GM21423 (cell line): Measurements from ENCODE around the gene TXLNA.

Experiments used
- ATAC-seq: cut with Tn5 transposase; IDR thresholded peaks from one replicate; pipeline ENCODE4 v1.9.1; 2021; ENCODE audit warnings: mild to moderate bottlenecking, moderate library complexity; ENCODE audit not compliant: unreplicated experiment

The TXLNA gene

DNA sequence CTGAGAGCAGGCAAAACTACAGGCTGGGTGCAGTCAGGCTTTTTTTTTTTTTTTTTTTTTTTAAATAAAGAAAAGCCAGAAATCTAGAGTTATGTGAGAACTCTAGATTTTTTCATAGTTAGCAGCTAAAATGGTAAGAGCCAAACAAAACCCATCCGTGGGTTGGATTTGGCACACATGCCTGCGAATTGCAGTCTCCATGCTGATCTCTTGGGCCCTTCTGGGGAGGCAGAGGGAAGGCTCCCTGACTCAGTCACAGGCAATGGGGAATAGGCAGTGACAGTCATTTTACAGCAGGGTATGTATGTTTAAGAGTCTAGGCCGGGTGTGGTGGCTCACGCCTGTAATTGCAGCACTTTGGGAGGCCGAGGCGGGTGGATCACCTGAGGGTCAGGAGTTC lies 2.6 kb downstream of the TXLNA start:
- no peak for ATAC-seq

DNA sequence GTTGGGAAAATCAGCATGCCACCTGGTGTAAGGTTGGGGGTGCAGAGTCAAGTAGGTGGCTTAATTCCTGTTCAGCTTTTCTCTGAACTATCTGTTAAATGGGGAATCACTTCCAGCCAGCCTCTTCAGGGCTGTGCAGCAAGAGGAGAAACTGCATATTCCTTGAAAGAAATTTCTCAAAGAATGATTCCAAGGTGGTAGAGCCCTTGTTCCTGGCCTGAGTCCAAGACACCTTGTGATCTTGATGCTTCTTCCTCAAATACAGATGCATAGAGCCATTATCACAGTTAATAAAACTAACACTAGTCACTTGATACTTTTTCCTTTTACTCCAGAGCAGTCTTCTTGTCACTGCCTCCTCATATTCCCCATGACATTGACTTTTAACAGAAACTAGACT lies 5.2 kb downstream of the TXLNA start:
- ATAC-seq: no peak

DNA sequence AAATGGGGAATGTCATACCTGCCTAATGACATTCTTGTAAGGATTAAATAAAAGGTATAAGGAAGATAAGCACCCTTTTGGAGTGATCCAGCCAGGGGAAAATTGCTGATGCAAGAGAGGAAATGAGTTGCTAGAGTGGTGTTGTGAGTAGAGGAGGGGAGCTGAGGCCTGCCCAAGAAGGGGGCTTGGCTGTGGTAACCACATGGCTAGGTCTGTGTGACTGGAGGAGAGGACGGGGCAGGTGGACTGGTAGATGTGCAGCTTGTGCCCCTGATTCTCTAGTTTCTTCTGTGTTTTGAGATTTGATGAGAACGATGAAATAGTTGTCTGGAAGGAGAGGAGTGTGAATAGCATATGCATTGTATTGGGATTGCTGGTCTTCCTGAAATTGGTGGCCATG lies 6.6 kb downstream of the TXLNA start:
- no peak for ATAC-seq

DNA sequence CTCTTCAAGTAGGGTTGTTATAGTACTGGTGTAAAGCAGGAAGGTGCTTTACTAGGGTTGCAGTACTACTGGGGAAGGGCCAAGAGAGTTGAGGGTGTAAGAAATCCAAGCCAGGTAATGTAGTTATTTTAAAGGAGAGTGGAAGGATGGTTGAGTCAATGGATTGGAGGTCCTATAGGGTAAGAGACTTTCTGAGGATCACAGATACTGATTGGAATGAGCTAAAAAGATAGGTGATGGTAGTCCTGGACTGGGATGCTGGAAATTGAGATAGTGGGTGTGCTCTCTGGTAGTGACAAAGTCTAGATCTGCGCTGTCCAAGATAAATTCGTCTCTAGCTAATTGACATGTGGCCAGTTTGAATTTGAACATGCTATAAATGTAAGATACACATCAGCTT lies 7.0 kb downstream of the TXLNA start:
- ATAC-seq: no peak

DNA sequence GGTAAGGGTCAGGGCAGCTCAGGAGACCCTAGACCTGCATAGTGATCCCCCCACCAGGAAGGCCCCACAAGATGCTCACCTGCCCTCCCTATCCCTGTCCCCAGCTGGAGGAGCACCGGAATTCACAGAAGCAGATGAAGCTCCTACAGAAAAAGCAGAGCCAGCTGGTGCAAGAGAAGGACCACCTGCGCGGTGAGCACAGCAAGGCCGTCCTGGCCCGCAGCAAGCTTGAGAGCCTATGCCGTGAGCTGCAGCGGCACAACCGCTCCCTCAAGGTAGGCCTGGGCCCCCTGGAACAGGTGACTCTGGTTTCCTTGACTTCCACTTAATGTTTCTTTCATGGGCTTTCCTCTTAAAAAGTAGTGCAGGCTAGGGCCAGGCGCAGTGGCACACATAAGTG lies 8.4 kb downstream of the TXLNA start:
- no peak for ATAC-seq

DNA sequence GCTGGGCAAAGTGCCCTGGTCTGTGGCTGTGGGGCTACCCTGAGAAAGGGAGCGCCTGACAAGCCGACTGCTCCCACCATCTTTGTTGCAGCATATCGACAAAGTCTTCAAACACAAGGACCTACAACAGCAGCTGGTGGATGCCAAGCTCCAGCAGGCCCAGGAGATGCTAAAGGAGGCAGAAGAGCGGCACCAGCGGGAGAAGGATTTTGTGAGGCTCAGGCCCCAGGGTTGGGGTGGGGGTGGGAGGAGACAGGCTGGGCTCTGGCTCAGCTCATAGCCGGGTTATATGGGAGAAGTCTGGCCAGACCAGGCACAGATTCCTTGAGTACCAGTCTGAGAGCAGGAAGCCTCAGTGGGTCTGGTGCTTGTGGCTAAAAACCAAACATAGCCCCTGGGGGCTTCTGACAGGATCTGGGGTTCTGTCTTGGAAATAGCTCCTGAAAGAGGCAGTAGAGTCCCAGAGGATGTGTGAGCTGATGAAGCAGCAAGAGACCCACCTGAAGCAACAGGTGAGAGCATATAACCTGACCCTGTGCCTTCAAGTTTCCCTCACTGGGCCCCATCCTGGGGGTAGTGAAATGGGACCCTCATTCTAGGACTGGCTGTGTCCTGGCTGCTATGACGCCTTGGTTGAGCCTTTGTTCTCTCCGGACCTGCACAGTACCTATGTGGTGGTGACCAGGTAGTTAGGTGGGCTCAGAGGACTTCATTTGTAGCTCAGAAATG lies 12.9 kb downstream of the TXLNA start:
- no peak for ATAC-seq

DNA sequence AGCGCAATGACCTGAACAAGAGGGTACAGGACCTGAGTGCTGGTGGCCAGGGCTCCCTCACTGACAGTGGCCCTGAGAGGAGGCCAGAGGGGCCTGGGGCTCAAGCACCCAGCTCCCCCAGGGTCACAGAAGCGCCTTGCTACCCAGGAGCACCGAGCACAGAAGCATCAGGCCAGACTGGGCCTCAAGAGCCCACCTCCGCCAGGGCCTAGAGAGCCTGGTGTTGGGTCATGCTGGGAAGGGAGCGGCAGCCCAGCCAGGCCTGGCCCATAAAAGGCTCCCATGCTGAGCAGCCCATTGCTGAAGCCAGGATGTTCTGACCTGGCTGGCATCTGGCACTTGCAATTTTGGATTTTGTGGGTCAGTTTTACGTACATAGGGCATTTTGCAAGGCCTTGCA lies 15.5 kb downstream of the TXLNA start:
- ATAC-seq: no peak

DNA sequence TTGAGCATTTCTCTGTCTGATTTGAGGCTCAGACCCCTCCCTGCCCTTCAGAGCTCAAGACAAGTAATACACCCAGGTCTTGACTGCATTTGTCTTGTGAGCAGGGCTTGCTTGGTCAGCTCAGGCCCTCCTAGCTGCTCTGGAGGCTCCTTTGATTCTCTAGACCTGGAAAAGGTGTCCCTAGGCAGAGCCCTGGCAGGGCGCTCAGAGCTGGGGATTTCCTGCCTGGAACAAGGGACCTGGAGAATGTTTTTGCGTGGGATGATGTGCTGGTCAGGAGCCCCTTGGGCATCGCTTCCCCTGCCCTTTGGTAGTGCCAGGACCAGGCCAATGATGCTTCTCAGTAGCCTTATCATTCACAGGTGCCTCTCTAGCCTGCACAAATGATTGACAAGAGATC lies 16.1 kb downstream of the TXLNA start:
- no peak for ATAC-seq

DNA sequence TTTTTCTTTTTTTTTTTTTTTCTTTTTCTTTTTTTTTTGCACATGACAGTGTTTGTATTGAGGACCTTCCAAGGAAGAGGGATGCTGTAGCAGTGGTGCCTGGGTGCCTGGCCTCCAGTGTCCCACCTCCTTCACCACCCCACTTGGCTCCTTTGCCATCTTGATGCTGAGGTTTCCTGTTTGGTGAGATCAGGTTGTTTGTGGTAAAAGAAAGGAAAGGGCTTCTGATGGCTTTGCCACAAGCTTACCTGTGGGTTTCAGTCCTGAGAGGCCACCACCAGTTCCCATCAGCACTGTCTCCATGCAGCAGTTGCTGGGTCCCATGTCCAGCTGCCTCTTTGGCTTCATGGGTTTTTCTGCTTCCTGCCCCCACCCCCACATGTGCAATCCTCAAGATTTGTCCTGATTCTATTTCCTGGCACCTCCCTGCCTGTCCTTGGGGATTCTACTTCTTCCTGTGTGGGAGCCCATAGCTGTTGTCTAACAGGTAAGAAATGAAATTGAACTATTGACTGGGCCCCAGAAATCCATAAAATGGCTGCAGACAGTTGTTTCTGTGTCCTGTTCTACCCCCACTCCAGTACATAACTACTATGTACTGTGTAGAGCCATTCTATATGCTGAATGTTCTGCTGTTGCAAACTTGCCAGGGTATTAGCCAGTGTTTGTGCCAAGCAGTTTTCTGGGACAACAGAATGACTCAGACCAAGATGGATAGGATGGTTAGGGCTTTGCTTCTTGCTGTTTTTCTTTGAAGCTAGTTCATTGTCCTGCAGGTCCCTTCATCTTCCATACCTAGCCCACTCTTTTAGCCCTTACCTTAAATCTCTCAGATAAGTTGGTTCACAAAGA lies 16.7 kb downstream of the TXLNA start:
- ATAC-seq: no peak

DNA sequence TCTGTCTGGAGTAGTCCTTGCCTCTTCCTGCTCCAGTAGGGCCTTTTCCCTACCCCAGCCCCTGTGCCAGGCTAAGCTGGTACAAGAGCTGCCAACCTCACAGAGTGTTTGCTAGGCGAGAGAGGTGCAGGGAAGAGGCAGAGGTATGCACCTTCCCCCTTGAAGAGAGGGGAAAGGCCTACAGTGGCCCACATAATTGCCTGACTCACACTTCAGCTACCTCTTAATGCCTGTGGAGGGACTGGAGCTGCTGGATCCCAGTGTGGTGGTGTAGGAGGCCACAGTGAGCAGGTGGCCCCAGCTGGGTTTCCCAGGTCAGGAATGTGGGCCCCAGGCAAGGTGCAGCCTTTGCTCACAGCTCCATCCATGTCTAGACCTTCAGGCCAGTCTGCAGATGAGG lies 17.6 kb downstream of the TXLNA start:
- ATAC-seq: no peak

DNA sequence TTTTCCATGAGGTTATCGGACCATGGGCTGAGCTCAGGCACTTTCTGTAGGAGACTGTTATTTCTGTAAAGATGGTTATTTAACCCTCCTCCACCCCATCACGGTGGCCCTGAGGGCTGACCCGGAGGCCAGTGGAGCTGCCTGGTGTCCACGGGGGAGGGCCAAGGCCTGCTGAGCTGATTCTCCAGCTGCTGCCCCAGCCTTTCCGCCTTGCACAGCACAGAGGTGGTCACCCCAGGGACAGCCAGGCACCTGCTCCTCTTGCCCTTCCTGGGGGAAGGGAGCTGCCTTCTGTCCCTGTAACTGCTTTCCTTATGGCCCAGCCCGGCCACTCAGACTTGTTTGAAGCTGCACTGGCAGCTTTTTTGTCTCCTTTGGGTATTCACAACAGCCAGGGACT lies 18.4 kb downstream of the TXLNA start:
- no peak for ATAC-seq

DNA sequence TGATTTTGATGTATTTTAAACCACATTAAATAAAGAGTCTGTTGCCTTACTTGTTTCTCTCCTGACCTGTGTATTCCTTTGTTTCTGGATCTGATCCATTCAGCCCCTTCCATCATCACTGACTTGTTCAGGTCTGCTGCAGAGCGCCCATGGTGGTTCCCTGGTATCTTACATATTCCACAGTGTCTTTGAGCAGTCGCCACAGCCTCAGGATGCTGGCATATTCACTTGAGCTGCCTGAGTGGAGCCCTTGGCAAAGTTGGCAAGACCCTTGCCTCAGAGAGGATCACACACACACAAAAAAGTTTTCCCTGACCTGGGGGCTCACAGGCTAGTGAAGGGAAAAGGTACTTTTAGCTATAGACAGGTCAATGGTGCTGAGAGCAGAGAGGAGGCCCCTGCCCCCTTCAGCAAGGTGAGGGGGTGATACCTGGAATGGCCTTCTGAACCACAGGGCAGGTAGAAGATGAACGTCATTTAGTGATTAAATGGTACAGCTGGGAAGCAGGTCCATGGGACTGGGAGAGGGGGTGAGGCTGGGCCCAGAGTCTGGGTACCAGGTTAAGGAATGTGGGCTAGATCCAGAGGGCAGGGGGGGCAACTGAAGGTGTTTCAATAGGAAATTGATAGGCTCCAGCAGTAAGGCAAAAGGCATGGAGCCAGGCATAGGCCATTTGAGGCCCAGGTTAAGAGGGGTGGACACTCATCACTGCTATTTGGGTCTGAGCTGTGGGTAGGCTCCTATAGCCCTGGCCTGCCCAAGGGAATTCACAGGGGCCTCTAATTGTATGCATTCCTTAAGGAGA lies 19.0 kb downstream of the TXLNA start:
- ATAC-seq: no peak

DNA sequence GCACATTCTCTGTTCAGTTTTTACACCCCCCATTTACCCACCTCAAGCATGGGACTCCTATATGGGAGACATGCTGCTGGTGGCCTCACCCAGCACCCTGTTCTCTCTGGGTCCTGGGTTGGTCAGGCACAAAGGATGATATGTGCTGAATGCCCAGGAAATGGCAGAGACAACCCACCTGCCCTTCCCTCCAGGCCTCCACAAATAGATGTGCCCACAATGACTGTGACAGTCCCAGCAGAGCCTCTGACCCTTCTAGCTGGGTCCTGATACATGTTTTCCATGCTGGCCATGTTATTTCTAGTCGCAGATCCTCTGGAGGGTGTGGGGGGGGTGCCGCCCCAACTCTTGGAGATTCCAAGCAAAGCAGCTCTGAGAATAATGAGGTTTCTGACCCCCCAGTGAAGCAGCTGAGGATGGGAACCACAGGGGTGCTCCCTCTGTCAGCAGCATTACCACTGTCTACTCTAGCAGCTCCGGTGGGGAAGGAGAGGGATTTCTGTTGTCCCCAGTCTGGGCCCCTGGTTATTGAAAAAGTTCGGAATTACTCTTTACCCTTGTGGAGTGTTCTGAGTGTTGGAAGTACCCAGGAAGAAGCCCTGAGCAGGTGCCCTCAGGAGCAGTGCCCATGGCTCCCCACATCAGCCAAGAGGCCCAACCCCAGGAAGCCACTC lies 19.7 kb downstream of the TXLNA start:
- no peak for ATAC-seq

DNA sequence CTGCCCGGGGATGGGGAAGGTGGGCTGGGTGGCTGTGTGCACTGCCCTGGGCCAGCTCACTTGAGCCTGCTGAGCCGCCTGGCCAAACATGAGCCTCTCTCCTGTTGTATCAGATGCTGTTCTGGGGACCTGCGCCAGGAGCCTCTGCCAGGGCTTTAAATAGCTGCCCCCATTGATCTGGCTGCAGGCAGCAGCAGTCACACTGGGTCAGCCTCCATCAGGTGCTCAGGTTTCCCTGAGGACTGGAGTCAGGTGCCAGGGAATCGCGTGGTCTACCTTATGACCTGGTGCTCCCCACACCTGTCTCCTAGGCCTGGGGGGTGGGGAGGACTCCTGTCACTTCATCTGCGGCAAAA lies 20.2 kb downstream of the TXLNA start:
- ATAC-seq: no peak

DNA sequence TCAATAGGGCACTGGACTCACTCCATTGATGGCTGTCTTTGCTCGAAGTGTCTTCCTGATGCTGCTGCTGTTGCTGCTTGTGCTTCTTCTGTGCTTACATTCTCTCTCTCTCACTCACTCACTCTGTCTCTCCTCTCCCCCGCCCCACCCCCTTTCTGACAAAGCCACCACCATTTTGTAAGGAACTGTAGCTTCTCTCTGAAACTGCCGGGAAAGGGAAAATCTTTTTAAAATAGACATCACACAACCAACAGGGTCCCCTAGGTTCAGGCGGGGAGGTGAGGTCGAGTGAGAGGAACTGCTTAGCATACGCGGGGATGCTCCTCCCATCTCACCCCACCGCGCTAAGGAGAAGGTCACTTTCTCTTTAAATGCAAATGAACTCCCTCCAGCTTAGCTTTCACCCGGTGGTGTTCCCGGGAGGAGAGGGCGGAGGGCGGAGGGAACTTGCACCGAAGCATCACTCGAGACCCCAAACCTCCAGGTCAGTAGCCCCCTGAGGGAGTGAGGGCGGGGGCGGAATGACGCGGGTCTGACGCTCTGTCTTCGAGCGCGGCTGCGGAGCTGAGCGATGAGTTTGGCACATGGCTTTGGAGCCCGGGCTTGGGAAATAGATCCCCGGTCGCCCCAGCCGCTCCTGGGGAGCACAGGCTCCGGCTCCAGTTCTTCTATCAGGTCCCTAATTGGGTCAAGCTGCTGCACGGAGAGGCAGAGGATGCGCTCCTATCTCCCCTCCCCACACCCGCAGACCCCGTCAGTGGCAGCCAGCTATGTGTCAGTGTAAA lies 20.9 kb downstream of the TXLNA start, which contains the start of gene CCDC28B:
Gene CCDC28B (plus strand): TSS at position 370 of the 785 bp plus-strand sequence. CDS start 1,341 bp downstream, outside the sequence.
- no peak for ATAC-seq

DNA sequence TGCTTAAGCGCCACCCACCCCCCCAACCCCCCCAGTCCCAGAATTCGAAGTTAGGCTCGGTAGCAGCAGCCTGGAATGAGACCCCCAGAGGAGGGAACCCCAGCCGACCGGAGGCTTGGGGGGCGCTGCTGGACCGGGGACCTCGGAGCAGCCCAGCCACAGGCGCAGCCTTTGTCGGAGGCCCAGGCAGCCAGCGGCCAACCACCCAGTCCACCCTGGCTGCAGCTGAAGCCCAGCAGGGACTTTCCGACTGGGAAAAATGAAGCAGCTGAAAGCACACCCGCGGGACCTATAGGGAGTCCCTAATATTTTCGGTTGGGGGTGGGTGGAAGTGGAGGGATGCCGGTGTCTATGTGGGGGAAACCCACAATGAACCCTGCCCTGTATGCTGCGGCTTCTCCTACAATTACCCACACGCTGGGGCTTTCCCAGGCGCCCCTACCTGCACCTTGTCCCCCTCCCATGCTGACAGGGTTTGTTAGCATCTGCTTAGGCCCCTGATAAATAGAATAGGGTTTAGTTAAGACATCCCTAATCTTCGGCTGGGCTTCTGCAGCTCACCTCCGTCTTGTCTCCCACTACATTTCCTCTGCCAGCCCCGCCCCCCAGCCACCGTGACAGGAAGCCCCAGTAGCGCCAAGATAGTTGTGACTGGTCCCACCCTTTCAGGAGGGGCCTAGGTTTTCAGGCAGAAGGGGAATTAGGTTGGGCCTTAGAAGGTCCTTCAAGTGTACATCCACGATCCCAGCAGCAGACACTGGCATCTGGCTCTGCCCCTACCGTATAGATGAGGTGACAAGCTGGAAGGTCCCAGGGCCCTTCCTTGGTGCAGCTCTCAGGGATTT lies 21.8 kb downstream of the TXLNA start:
- peak; percentile 33 for ATAC-seq

DNA sequence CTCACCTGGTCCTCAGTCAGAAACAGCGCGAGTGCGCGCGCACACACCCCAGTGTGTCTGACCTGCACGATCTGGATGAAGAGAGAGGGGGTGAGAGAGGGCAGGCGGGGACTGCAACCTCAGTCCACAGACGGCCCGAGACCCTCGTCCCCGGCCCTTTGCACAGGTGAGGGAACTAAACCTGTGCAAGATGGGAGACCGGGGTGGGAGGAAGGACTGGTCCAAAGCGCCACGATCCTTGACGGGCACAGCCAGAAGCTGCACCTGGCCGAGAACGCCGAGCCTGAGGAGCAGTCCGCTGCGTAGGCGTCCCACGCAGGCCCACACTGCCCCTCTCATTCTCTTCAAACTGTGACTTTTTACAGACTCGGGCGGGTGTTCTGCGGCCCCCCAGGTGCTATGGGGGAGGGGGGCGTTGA lies 25.5 kb downstream of the TXLNA start:
- no peak for ATAC-seq

DNA sequence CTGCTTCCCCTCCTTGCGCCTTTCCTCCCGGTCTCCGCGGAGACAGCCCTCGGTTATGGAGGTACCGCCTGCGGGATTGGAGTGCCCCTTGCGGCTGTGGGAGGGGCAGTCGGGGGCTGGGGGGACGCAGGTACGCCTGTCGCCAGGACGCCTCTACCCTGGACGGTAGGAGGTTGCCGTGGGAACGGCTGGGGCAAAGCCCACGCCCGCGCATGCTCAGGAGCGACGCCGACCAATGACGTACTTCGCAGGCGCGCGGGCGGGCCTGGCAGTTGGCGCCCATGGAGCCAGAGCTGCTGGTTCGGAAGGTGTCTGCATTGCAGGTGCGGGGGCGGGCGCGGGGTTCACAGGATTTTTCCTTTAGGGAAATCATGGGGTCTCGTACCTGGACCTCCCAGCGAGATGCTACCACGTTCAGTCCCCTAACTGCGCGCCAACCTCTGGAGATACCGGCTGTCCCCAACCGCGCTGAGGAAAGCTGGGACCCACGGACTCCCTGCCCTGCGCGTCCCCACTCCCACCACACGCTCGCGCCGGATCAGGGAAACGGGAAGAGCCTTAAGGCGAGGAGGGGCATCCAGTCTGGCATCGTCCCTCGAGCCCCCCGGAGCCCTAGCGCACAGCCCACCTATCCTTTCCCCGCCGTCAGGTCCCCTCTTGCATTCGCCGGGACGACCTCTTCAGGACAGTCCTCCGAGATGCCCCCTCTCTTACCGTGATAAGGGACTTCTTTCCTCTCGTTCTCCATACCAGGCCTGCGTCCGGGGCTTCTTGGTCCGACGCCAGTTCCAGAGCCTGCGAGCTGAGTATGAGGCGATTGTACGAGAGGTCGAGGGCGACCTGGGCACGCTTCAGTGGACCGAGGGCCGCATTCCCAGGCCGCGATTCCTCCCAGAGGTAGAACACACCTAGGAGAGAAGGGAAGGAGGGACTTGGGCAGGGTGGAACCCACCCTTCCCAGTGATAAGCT lies 26.2 kb downstream of the TXLNA start, which contains the start of gene IQCC:
Gene IQCC (plus strand): TSS at position 271 of the 970 bp plus-strand sequence. CDS start 11 bp downstream, at position 282.
- ATAC-seq: peak; percentile 43
